ENCODE results near the gene KCNH1.

- no peak for TF ChIP-seq CTCF (IDR thresholded peaks at IDR 0.05)
- TF ChIP-seq ETV6 (CRISPR knock-in tag; IDR thresholded peaks at IDR 0.05) = no peak
- TF ChIP-seq, protein P1, sequence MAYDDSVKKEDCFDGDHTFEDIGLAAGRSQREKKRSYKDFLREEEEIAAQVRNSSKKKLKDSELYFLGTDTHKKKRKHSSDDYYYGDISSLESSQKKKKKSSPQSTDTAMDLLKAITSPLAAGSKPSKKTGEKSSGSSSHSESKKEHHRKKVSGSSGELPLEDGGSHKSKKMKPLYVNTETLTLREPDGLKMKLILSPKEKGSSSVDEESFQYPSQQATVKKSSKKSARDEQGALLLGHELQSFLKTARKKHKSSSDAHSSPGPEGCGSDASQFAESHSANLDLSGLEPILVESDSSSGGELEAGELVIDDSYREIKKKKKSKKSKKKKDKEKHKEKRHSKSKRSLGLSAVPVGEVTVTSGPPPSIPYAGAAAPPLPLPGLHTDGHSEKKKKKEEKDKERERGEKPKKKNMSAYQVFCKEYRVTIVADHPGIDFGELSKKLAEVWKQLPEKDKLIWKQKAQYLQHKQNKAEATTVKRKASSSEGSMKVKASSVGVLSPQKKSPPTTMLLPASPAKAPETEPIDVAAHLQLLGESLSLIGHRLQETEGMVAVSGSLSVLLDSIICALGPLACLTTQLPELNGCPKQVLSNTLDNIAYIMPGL (CRISPR knock-in tag; IDR thresholded peaks at IDR 0.05) = no peak
- TF ChIP-seq ESRRA (CRISPR knock-in tag; IDR thresholded peaks at IDR 0.05; ENCODE audit: borderline replicate concordance) = no peak
- no peak for TF ChIP-seq EMX1 (CRISPR knock-in tag; IDR thresholded peaks at IDR 0.05)
- no peak for TF ChIP-seq NFE2L1 (CRISPR knock-in tag; IDR thresholded peaks at IDR 0.05)
- no peak for TF ChIP-seq MXD4 (CRISPR knock-in tag; IDR thresholded peaks at IDR 0.05; ENCODE audit: borderline replicate concordance)
Observed at GRCh38 chr1:211126622-211127021, 7.3 kb downstream of the KCNH1 start.
